Activated T-helper 1 cell treated with Interleukin-2 at 50 U/mL for 16 hours (primary cell): Measurements from ENCODE around the gene ASTL.
"Not testable (repeated sequence)": the region's sequence is repeated elsewhere in the genome, so short reads cannot be mapped to it uniquely, and the experiment has no call there.

ENCODE experiments used
- DNase-seq: peaks from one replicate; pipeline ENCODE4 v3.0.0-alpha.2; 2020; ENCODE audit warnings: low read depth

ASTL gene

GRCh38 chr2:96098900-96099590 is 39.3 kb downstream of the ASTL start:
- DNase-seq: no peak

GRCh38 chr2:96097951-96098823 is 40.1 kb downstream of the ASTL start:
- DNase-seq: no peak

GRCh38 chr2:96097441-96097840 is 40.9 kb downstream of the ASTL start:
- DNase-seq: no peak

GRCh38 chr2:96095116-96095636 is 43.1 kb downstream of the ASTL start:
- no peak for DNase-seq

- DNase-seq: no peak
These were observed 44.8 kb downstream of the ASTL start for GRCh38 chr2:96093528-96093927.

GRCh38 chr2:96092951-96093350 is 45.4 kb downstream of the ASTL start:
- no peak for DNase-seq

GRCh38 chr2:96092573-96092877 is 45.8 kb downstream of the ASTL start:
- DNase-seq: no peak

GRCh38 chr2:96091711-96092572 is 46.4 kb downstream of the ASTL start:
- DNase-seq: no peak

- no peak for DNase-seq
These were observed 47.1 kb downstream of the ASTL start for GRCh38 chr2:96091141-96091710.

- DNase-seq: no peak
These were observed 47.9 kb downstream of the ASTL start for GRCh38 chr2:96090196-96090926.

- DNase-seq: no peak
These were observed 48.7 kb downstream of the ASTL start for GRCh38 chr2:96089356-96090195.

GRCh38 chr2:96088340-96089335 is 49.7 kb downstream of the ASTL start:
- DNase-seq: no peak

- DNase-seq: no peak
These were observed 51.2 kb downstream of the ASTL start for GRCh38 chr2:96087130-96087529.

- DNase-seq: no peak
These were observed 52.6 kb downstream of the ASTL start for GRCh38 chr2:96085541-96086355.

- not testable (repeated sequence) for DNase-seq
These were observed 53.3 kb downstream of the ASTL start for GRCh38 chr2:96084858-96085518.

- DNase-seq: no peak
These were observed 54.1 kb downstream of the ASTL start for GRCh38 chr2:96083989-96084857.
